GM12878 (cell line): ENCODE measurements around the gene FHL1.

Source experiments
- ATF2 ChIP-seq: IDR thresholded peaks from 2 replicates; pipeline ENCODE4 v1.6.1; 2012; ENCODE audit warnings: low read length, inconsistent platforms
- CHD2 ChIP-seq: IDR thresholded peaks from 2 replicates; pipeline ENCODE4 v1.6.1; 2011; ENCODE audit warnings: low read depth, low read length, improper control_type of control experiment, borderline replicate concordance
- CTCF ChIP-seq, 3 experiments: IDR thresholded peaks in 2 of 3; conservative IDR thresholded peaks in 1 of 3; 2 replicates each; pipeline ENCODE4 v1.5.1; 2011; ENCODE audit warnings: low read depth in 3 of 3, low read length in 3 of 3, mild to moderate bottlenecking in 3 of 3, control low read depth in 2 of 3, moderate library complexity in 2 of 3, inconsistent platforms in 1 of 3, mixed read lengths in 1 of 3; ENCODE audit not compliant: control insufficient read depth in 2 of 3, insufficient read depth in 1 of 3; ENCODE audit errors: extremely low read depth in 1 of 3
- CUX1 ChIP-seq: IDR thresholded peaks from 2 replicates; pipeline ENCODE4 v1.6.1; 2012; ENCODE audit warnings: improper control_type of control experiment, low read depth, low read length; ENCODE audit not compliant: insufficient replicate concordance
- HCFC1 ChIP-seq: fragments of 150-350 bp; IDR thresholded peaks from 2 replicates; pipeline ENCODE4 v1.6.1; 2014; ENCODE audit warnings: low read length
- USF2 ChIP-seq: IDR thresholded peaks from 2 replicates; pipeline ENCODE4 v1.6.1; 2011; ENCODE audit warnings: low read depth, low read length, improper control_type of control experiment, borderline replicate concordance
- ZNF274 ChIP-seq: IDR thresholded peaks from one replicate; pipeline ENCODE4 v1.8.0; 2011; ENCODE audit not compliant: insufficient read length, insufficient read depth
- TF ChIP-seq, protein P1 (sequence below): fragments of 450-650 bp; formaldehyde crosslinking; IDR thresholded peaks from 2 replicates; pipeline ENCODE4 v1.4.0; 2020; ENCODE audit warnings: mild to moderate bottlenecking, moderate library complexity
- TF ChIP-seq, protein P2 (sequence below): IDR thresholded peaks from 2 replicates; pipeline ENCODE4 v1.6.1; 2011; ENCODE audit warnings: low read depth, mild to moderate bottlenecking, low read length, moderate library complexity, borderline replicate concordance; ENCODE audit errors: extremely low read depth

- TF ChIP-seq CUX1 (no peak), USF2 (no peak), HCFC1 (no peak), ATF2 (no peak), CHD2 (no peak), CTCF (IDR thresholded peaks at IDR 0.05 in 2 of 3, conservative IDR thresholded peaks at IDR 0.05 in 1 of 3; ENCODE audit: control insufficient read depth in 2 of 3, extremely low read depth in 1 of 3, insufficient read depth in 1 of 3, low read depth in 3 of 3, low read length in 3 of 3) (no peak), ZNF274 (no peak)
- TF ChIP-seq, protein P1, sequence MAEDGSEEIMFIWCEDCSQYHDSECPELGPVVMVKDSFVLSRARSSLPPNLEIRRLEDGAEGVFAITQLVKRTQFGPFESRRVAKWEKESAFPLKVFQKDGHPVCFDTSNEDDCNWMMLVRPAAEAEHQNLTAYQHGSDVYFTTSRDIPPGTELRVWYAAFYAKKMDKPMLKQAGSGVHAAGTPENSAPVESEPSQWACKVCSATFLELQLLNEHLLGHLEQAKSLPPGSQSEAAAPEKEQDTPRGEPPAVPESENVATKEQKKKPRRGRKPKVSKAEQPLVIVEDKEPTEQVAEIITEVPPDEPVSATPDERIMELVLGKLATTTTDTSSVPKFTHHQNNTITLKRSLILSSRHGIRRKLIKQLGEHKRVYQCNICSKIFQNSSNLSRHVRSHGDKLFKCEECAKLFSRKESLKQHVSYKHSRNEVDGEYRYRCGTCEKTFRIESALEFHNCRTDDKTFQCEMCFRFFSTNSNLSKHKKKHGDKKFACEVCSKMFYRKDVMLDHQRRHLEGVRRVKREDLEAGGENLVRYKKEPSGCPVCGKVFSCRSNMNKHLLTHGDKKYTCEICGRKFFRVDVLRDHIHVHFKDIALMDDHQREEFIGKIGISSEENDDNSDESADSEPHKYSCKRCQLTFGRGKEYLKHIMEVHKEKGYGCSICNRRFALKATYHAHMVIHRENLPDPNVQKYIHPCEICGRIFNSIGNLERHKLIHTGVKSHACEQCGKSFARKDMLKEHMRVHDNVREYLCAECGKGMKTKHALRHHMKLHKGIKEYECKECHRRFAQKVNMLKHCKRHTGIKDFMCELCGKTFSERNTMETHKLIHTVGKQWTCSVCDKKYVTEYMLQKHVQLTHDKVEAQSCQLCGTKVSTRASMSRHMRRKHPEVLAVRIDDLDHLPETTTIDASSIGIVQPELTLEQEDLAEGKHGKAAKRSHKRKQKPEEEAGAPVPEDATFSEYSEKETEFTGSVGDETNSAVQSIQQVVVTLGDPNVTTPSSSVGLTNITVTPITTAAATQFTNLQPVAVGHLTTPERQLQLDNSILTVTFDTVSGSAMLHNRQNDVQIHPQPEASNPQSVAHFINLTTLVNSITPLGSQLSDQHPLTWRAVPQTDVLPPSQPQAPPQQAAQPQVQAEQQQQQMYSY (CRISPR knock-in tag), result no peak
- TF ChIP-seq, protein P2, sequence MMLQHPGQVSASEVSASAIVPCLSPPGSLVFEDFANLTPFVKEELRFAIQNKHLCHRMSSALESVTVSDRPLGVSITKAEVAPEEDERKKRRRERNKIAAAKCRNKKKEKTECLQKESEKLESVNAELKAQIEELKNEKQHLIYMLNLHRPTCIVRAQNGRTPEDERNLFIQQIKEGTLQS, result no peak
Measured at GRCh38 chrX:136220540-136220939, 73.2 kb downstream of the FHL1 start.
